H1 (cell line): ENCODE measurements around the gene CRKL. TPM values are rescaled to one million over a fixed set of nuclear protein-coding genes. Genes with fewer than 3 reads are reported as not detected.

Experiments used
- CTCF ChIA-PET: fragments of 300-600 bp; sonication (Branson Sonifier 250); formaldehyde crosslinking; loops from one replicate; lab custom pipeline; 2021; ENCODE audit not compliant: partially characterized antibody; lab: Charles Lee
- POLR2A ChIA-PET: fragments of 300-600 bp; sonication (Branson Sonifier 250); formaldehyde crosslinking; loops from one replicate; lab custom pipeline; 2021; ENCODE audit warnings: inconsistent platforms; ENCODE audit not compliant: partially characterized antibody; lab: Charles Lee
- DNase-seq, 2 experiments: peaks; one replicate each; pipeline versions ENCODE4 v3.0.0 to v3.0.0-alpha.2; 2010 to 2022; ENCODE audit warnings: low spot score in 2 of 2, low read depth in 1 of 2, mixed read lengths in 1 of 2
- FAIRE-seq: peaks from 2 replicates; lab custom pipeline; 2011; peaks lifted over from hg19 to GRCh38; lab: Jason Lieb, UNC
- H2AFZ ChIP-seq: 2 replicates; pipeline ENCODE4 v1.8.1; 2012; ENCODE audit warnings: low read length, inconsistent platforms
- H2AK5ac ChIP-seq: 2 replicates; pipeline ENCODE4 v1.6.1; 2013; ENCODE audit warnings: low read depth, low read length
- H2BK120ac ChIP-seq: replicated peaks from 2 replicates; pipeline ENCODE3; 2013; ENCODE audit warnings: low read depth, low read length, inconsistent platforms
- H2BK12ac ChIP-seq: 2 replicates; pipeline ENCODE4 v1.6.1; 2013; ENCODE audit warnings: low read depth, low read length
- H2BK15ac ChIP-seq: 2 replicates; pipeline ENCODE4 v1.6.1; 2013; ENCODE audit warnings: low read length
- H2BK20ac ChIP-seq: 2 replicates; pipeline ENCODE4 v1.6.1; 2013; ENCODE audit warnings: low read length
- H2BK5ac ChIP-seq: 2 replicates; pipeline ENCODE4 v1.6.1; 2013; ENCODE audit warnings: low read depth, low read length
- H3K14ac ChIP-seq: 2 replicates; pipeline ENCODE4 v1.6.1; 2013; ENCODE audit warnings: inconsistent platforms; ENCODE audit not compliant: insufficient read length
- H3K18ac ChIP-seq: 2 replicates; pipeline ENCODE4 v1.6.1; 2013; ENCODE audit warnings: low read length; ENCODE audit errors: extremely low read depth
- H3K23ac ChIP-seq: 2 replicates; pipeline ENCODE4 v1.6.1; 2013; ENCODE audit warnings: inconsistent platforms; ENCODE audit not compliant: insufficient read length
- H3K23me2 ChIP-seq: 2 replicates; pipeline ENCODE4 v1.6.1; 2013; ENCODE audit warnings: low read depth, low read length
- H3K27ac ChIP-seq: 2 replicates; pipeline ENCODE4 v1.6.1; 2011; ENCODE audit warnings: low read depth, low read length, inconsistent platforms
- H3K27me3 ChIP-seq, 4 experiments: replicated peaks in 1 of 4; 1 replicate in 1 of 4; 2 replicates in 3 of 4; pipeline versions ENCODE4 v1.6.1 to v1.8.1; 2011 to 2013; ENCODE audit warnings: low read length in 3 of 4, mild to moderate bottlenecking in 3 of 4, inconsistent platforms in 2 of 4, mixed read lengths in 2 of 4, moderate library complexity in 1 of 4; ENCODE audit not compliant: control insufficient read depth in 3 of 4, insufficient read depth in 3 of 4; ENCODE audit errors: extremely low read depth in 1 of 4
- H3K36me3 ChIP-seq, 4 experiments: 2 replicates each; pipeline versions ENCODE4 v1.6.1 to v1.8.1; 2011 to 2013; ENCODE audit warnings: mild to moderate bottlenecking in 4 of 4, low read length in 3 of 4, moderate library complexity in 2 of 4, control low read depth in 1 of 4, inconsistent platforms in 1 of 4; ENCODE audit not compliant: insufficient read depth in 4 of 4, control insufficient read depth in 2 of 4
- H3K4ac ChIP-seq: replicated peaks from 2 replicates; pipeline ENCODE3; 2013; ENCODE audit warnings: low read length, low read depth, mixed read lengths, inconsistent platforms; ENCODE audit not compliant: insufficient read length
- H3K4me1 ChIP-seq, 4 experiments: replicated peaks in 1 of 4; 1 replicate in 1 of 4; 2 replicates in 3 of 4; pipeline versions ENCODE4 v1.6.1 to v1.8.1; 2011 to 2013; ENCODE audit warnings: low read length in 3 of 4, inconsistent platforms in 2 of 4, mixed read lengths in 1 of 4; ENCODE audit not compliant: insufficient read depth in 4 of 4, control insufficient read depth in 3 of 4
- H3K4me2 ChIP-seq, 2 experiments: 2 replicates each; pipeline versions ENCODE4 v1.6.1 to v1.8.1; 2011 to 2013; ENCODE audit warnings: low read depth in 2 of 2, low read length in 2 of 2, control low read depth in 1 of 2, inconsistent platforms in 1 of 2, mild to moderate bottlenecking in 1 of 2; ENCODE audit not compliant: insufficient read depth in 1 of 2
- H3K4me3 ChIP-seq, 4 experiments: fragments of 200-600, 300-600 bp in 1 of 4; sonication (generic), shearing (Covaris generic), sonication (Bioruptor Twin) in 1 of 4; 2 replicates each; pipeline versions ENCODE4 v1.5.1 to v1.8.1; 2011 to 2016; ENCODE audit warnings: low read length in 4 of 4, low read depth in 3 of 4, control low read depth in 2 of 4, inconsistent platforms in 2 of 4, mild to moderate bottlenecking in 2 of 4, mixed read lengths in 1 of 4, moderate library complexity in 1 of 4; ENCODE audit not compliant: insufficient read depth in 2 of 4; ENCODE audit errors: extremely low read depth in 1 of 4
- H3K56ac ChIP-seq: replicated peaks from 2 replicates; pipeline ENCODE3; 2013; ENCODE audit warnings: low read depth, mild to moderate bottlenecking, mixed read lengths, low read length, inconsistent platforms; ENCODE audit not compliant: insufficient read length
- H3K79me1 ChIP-seq: 2 replicates; pipeline ENCODE4 v1.6.1; 2013; ENCODE audit warnings: low read depth, low read length, control low read depth
- H3K79me2 ChIP-seq, 2 experiments: 2 replicates each; pipeline versions ENCODE4 v1.6.1 to v1.8.1; 2012 to 2013; ENCODE audit warnings: low read length in 2 of 2, mild to moderate bottlenecking in 2 of 2, inconsistent platforms in 1 of 2; ENCODE audit not compliant: insufficient read depth in 2 of 2, control insufficient read depth in 1 of 2
- H3K9ac ChIP-seq, 4 experiments: replicated peaks in 1 of 4; 1 replicate in 1 of 4; 2 replicates in 3 of 4; pipeline versions ENCODE4 v1.6.1 to v1.8.1; 2011 to 2013; ENCODE audit warnings: low read depth in 3 of 4, low read length in 3 of 4, control low read depth in 2 of 4, mild to moderate bottlenecking in 2 of 4, moderate library complexity in 2 of 4, inconsistent platforms in 1 of 4; ENCODE audit errors: extremely low read depth in 1 of 4
- H3K9me3 ChIP-seq, 2 experiments: 2 replicates each; pipeline versions ENCODE4 v1.6.1 to v1.8.1; 2012 to 2013; ENCODE audit warnings: mild to moderate bottlenecking in 2 of 2, moderate library complexity in 2 of 2, control low read depth in 1 of 2, inconsistent platforms in 1 of 2, low read depth in 1 of 2, low read length in 1 of 2, mixed read lengths in 1 of 2; ENCODE audit not compliant: insufficient read depth in 2 of 2
- H4K20me1 ChIP-seq, 2 experiments: replicated peaks in 1 of 2; 2 replicates each; pipeline versions ENCODE3 to v1.8.1; 2011 to 2013; ENCODE audit warnings: inconsistent platforms in 2 of 2, low read length in 2 of 2, mild to moderate bottlenecking in 1 of 2; ENCODE audit not compliant: insufficient read depth in 2 of 2, control insufficient read depth in 1 of 2
- H4K5ac ChIP-seq: 2 replicates; pipeline ENCODE4 v1.6.1; 2013; ENCODE audit warnings: low read length, low read depth, mixed read lengths, inconsistent platforms; ENCODE audit not compliant: insufficient read length
- H4K8ac ChIP-seq: 2 replicates; pipeline ENCODE4 v1.8.0; 2013; ENCODE audit warnings: mild to moderate bottlenecking, moderate library complexity, low read length, inconsistent platforms; ENCODE audit not compliant: insufficient read depth; ENCODE audit errors: extremely low read depth
- H4K91ac ChIP-seq: replicated peaks from 2 replicates; pipeline ENCODE3; 2013; ENCODE audit warnings: low read length, mixed read lengths, inconsistent platforms; ENCODE audit not compliant: insufficient read length
- FOSL1 ChIP-seq: IDR thresholded peaks from 2 replicates; pipeline ENCODE4 v1.6.1; 2011; ENCODE audit warnings: mild to moderate bottlenecking, low read depth, low read length, moderate library complexity; ENCODE audit not compliant: insufficient read depth
- JUND ChIP-seq: IDR thresholded peaks from 2 replicates; pipeline ENCODE4 v1.6.1; 2011; ENCODE audit warnings: mild to moderate bottlenecking, improper control_type of control experiment, low read length
- MAX ChIP-seq: IDR thresholded peaks from 2 replicates; pipeline ENCODE4 v1.6.1; 2012; ENCODE audit warnings: inconsistent platforms
- NANOG ChIP-seq: IDR thresholded peaks from 2 replicates; pipeline ENCODE4 v1.6.1; 2011; ENCODE audit warnings: low read length, low read depth, mild to moderate bottlenecking, inconsistent platforms; ENCODE audit not compliant: insufficient read depth, poor library complexity, severe bottlenecking
- PHF8 ChIP-seq: fragments of 200-600 bp; sonication (generic); conservative IDR thresholded peaks from 2 replicates; pipeline ENCODE4 v1.7.1; 2012; ENCODE audit warnings: low read depth, mild to moderate bottlenecking, inconsistent platforms, low read length, moderate library complexity
- POLR2A ChIP-seq, 2 experiments: IDR thresholded peaks; 1 replicate in 1 of 2; 2 replicates in 1 of 2; pipeline ENCODE4 v1.6.1; 2011; ENCODE audit warnings: low read depth in 2 of 2, low read length in 2 of 2, mild to moderate bottlenecking in 2 of 2; ENCODE audit errors: control extremely low read depth in 1 of 2
- POLR2AphosphoS5 ChIP-seq: IDR thresholded peaks from 2 replicates; pipeline ENCODE4 v1.6.1; 2011; ENCODE audit warnings: low read depth, low read length
- RNF2 ChIP-seq: fragments of 200-900, 300-1000 bp; sonication (generic); IDR thresholded peaks from 2 replicates; pipeline ENCODE4 v1.7.1; 2016; ENCODE audit warnings: borderline replicate concordance, low read depth, mild to moderate bottlenecking, antibody characterized with exemption, low read length; ENCODE audit not compliant: poor library complexity, severe bottlenecking; ENCODE audit errors: missing control alignments
- SP1 ChIP-seq: IDR thresholded peaks from 2 replicates; pipeline ENCODE4 v1.6.1; 2011; ENCODE audit warnings: low read depth, low read length
- SRF ChIP-seq: IDR thresholded peaks from 2 replicates; pipeline ENCODE4 v1.6.1; 2011; ENCODE audit warnings: mild to moderate bottlenecking, low read depth, low read length, moderate library complexity
- YY1 ChIP-seq: IDR thresholded peaks from 2 replicates; pipeline ENCODE4 v1.6.1; 2011; ENCODE audit warnings: low read depth, mild to moderate bottlenecking, low read length
- WGBS, 2 experiments: shearing (Covaris generic) in 1 of 2; methylation state at CpG; one replicate each; pipeline versions ENCODE4 v1.1.6 to v1.1.7; 2013 to 2015; ENCODE audit warnings: low lambda C conversion rate in 2 of 2, mixed read lengths in 2 of 2, inconsistent platforms in 1 of 2, low coverage in 1 of 2, missing lambda C conversion rate in 1 of 2; ENCODE audit not compliant: insufficient replicate concordance in 2 of 2, insufficient coverage in 1 of 2, insufficient read length in 1 of 2; ENCODE audit errors: extremely low coverage in 1 of 2, missing lambda C conversion rate in 1 of 2; 5-methylcytosine and 5-hydroxymethylcytosine counted together
- polyA plus RNA-seq, 7 experiments: library from polyadenylated mRNA; depleted of rRNA in 3 of 7; stranded (reverse) in 5 of 7; unstranded in 2 of 7; fragments of >200 nt in 5 of 7; fragments of 200-250 nt in 2 of 7; gene quantifications; 1 replicate in 5 of 7; 2 replicates in 1 of 7; 4 replicates in 1 of 7; pipeline versions ENCODE4 v1.2.1 to v1.2.3, GENCODE V29; 2011 to 2013; ENCODE audit warnings: missing spikeins in 2 of 7, mixed read lengths in 2 of 7
- total RNA-seq: library from RNA; stranded (reverse); fragmentation: NEBNext Ultra II Directional; extraction: Animal tissue kit (Norgen Biotek cat#: 25700); gene quantifications from 2 replicates; pipeline ENCODE4 v1.2.1, GENCODE V29; 2021

CRKL gene
- total and polyA plus RNA-seq, 2 of the 8 experiments (the other 6 are each of a cell fraction or from before 2014, with no cell fraction given) = 34.5 to 94.5 TPM

- no peak overlapping the region for H3K27ac ChIP-seq
- H3K79me1 ChIP-seq = no peaks in the 10 kb centered on the region
- CTCF ChIA-PET = interaction anchor here (0.8 to 10.9 kb wide), 3 partner anchors 9 to 20 kb away, joined by 4 to 115 read pairs (median 4); no protein-coding TSS in a partner anchor
- no peak overlapping the region for H2AK5ac ChIP-seq
- no peak overlapping the region for H3K18ac ChIP-seq
- H2BK15ac ChIP-seq = no peak overlapping the region
- H3K4ac ChIP-seq = no peak overlapping the region
- TF ChIP-seq PHF8 (no peak), POLR2AphosphoS5 (no peak), SP1 (no peak), POLR2A (IDR thresholded peaks at IDR 0.05; ENCODE audit: control extremely low read depth in 1 of 2, low read depth in 2 of 2, low read length in 2 of 2) (no peak), SRF (no peak), MAX (no peak), NANOG (no peak), JUND (no peak), RNF2 (no peak), YY1 (no peak), FOSL1 (no peak)
- no peak overlapping the region for H3K4me2 ChIP-seq
- H2BK20ac ChIP-seq = no peak overlapping the region
- H3K14ac ChIP-seq = no peak overlapping the region
- DNase-seq = no peak
- H3K9ac ChIP-seq = no peak overlapping the region
- H3K79me2 ChIP-seq = no peaks in the 10 kb centered on the region
- POLR2A ChIA-PET = interaction anchor here (1.2 to 3.0 kb wide), 3 partner anchors 10 to 24 kb away, joined by 4 to 15 read pairs (median 7); partner anchors contain the start of genes AIFM3 and THAP7
- H4K91ac ChIP-seq = no peak overlapping the region
- H3K4me1 ChIP-seq = peaks cover 5 to 20% (median 8%) of the 10 kb centered on the region in 4 experiments; a peak in 6 of 7 replicates
- H3K56ac ChIP-seq = no peak overlapping the region
- 84% methylated on average over 17 of the region's 17 CpGs; no CpG with 5 or more reads in 1 of the 2 experiments for WGBS, 2 experiments
- H3K23ac ChIP-seq = no peak overlapping the region
- H2BK120ac ChIP-seq = no peak overlapping the region
- peaks cover 8% of the 10 kb centered on the region for H3K23me2 ChIP-seq
- H4K20me1 ChIP-seq = peaks cover 1 to 2% of the 10 kb centered on the region in 2 experiments
- peaks cover 0 to 17% (median 7%) of the 10 kb centered on the region in 4 experiments; a peak in 5 of 7 replicates for H3K27me3 ChIP-seq
- no peak overlapping the region for H3K4me3 ChIP-seq
- no peak overlapping the region for H2AFZ ChIP-seq
- no peak overlapping the region for H2BK12ac ChIP-seq
- H3K36me3 ChIP-seq = no peaks in the 10 kb centered on the region
- no peak overlapping the region for H4K8ac ChIP-seq
- H4K5ac ChIP-seq = no peak overlapping the region
- FAIRE-seq = no peak
- peaks cover 11 to 17% of the 10 kb centered on the region in 2 experiments for H3K9me3 ChIP-seq
- no peak overlapping the region for H2BK5ac ChIP-seq
These were observed 60.4 kb downstream of the CRKL start for GRCh38 chr22:20977516-20978170.
